Middle frontal gyrus (tissue), 1 donor: ENCODE results near the gene ZBTB34.

Experiments used
- DNase-seq: peaks from one replicate; pipeline ENCODE4 v3.0.0-alpha.2; 2015; ENCODE audit warnings: low spot score; ENCODE audit errors: extremely low spot score

The ZBTB34 gene

GRCh38 chr9:126916909-126917308, 56.5 kb downstream of the ZBTB34 start:
- DNase-seq = no peak

GRCh38 chr9:126919193-126919592, 58.8 kb downstream of the ZBTB34 start:
- no peak for DNase-seq

- DNase-seq = no peak
Measured at GRCh38 chr9:126925876-126926275, 65.4 kb downstream of the ZBTB34 start.

GRCh38 chr9:126926364-126926763, 65.9 kb downstream of the ZBTB34 start:
- DNase-seq = no peak

GRCh38 chr9:126927419-126927818, 67.0 kb downstream of the ZBTB34 start:
- no peak for DNase-seq

DNA sequence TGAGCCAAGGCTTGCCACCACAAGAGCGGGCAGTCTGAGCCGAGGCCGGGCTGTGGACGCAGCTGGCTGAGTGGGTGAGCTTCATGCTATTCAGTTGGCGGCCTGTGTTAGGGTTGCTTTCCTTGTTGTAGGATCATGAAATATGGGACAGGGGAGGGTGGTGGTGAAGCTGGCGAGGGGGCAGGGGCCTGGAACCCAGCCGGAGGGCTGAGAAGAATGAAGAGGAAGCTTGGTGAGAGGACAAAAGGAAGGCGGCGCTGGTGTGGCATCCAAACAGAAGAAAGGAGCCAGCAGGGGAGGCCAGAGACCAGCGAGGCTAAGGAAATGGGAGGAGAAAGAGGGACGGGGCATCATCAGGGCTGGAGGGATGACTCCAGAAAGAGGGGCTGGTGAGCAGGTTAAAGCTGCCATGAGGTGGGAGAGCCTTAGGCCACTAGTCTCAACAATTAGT, 72.5 kb downstream of the ZBTB34 start:
- no peak for DNase-seq

GRCh38 chr9:126933334-126933980, 73.0 kb downstream of the ZBTB34 start:
- DNase-seq = no peak

DNA sequence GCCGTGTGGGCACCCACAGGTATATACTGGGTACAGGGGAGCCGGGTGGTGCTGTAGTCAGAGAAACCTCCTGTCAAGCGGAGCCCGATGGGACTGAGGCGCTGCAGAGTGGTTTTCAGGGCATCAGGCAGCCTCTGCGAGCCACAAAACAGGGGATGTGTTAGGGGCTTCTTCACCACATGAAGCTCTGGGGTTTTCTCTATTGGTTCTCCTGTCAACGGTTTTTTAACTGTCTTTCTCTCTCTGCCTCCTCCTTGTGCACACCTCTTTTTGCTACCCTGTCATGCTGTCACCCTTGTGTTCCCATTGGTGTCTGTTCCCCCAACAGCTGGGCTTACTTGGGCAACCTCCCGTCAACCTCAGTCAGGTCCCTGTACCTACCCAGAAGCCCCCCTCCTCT, 74.0 kb downstream of the ZBTB34 start:
- no peak for DNase-seq
